Hindlimb muscle (tissue), 1 donor: ENCODE data around the gene NCBP1. TPM values are rescaled to one million over a fixed set of nuclear protein-coding genes. Genes with fewer than 3 reads are reported as not detected.
"Not testable (repeated sequence)": the region's sequence is repeated elsewhere in the genome, so short reads cannot be mapped to it uniquely, and the experiment has no call there.

Experiments used
- DNase-seq: peaks from one replicate; pipeline ENCODE4 v3.0.0-alpha.2; 2013
- polyA plus RNA-seq: library from polyadenylated mRNA; unstranded; fragments of 120-200 nt; gene quantifications from one replicate; pipeline ENCODE4 v1.2.1, GENCODE V29; 2013; ENCODE audit not compliant: insufficient read length

The NCBP1 gene, protein sequence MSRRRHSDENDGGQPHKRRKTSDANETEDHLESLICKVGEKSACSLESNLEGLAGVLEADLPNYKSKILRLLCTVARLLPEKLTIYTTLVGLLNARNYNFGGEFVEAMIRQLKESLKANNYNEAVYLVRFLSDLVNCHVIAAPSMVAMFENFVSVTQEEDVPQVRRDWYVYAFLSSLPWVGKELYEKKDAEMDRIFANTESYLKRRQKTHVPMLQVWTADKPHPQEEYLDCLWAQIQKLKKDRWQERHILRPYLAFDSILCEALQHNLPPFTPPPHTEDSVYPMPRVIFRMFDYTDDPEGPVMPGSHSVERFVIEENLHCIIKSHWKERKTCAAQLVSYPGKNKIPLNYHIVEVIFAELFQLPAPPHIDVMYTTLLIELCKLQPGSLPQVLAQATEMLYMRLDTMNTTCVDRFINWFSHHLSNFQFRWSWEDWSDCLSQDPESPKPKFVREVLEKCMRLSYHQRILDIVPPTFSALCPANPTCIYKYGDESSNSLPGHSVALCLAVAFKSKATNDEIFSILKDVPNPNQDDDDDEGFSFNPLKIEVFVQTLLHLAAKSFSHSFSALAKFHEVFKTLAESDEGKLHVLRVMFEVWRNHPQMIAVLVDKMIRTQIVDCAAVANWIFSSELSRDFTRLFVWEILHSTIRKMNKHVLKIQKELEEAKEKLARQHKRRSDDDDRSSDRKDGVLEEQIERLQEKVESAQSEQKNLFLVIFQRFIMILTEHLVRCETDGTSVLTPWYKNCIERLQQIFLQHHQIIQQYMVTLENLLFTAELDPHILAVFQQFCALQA
- 33.8 TPM for polyA plus RNA-seq

DNA sequence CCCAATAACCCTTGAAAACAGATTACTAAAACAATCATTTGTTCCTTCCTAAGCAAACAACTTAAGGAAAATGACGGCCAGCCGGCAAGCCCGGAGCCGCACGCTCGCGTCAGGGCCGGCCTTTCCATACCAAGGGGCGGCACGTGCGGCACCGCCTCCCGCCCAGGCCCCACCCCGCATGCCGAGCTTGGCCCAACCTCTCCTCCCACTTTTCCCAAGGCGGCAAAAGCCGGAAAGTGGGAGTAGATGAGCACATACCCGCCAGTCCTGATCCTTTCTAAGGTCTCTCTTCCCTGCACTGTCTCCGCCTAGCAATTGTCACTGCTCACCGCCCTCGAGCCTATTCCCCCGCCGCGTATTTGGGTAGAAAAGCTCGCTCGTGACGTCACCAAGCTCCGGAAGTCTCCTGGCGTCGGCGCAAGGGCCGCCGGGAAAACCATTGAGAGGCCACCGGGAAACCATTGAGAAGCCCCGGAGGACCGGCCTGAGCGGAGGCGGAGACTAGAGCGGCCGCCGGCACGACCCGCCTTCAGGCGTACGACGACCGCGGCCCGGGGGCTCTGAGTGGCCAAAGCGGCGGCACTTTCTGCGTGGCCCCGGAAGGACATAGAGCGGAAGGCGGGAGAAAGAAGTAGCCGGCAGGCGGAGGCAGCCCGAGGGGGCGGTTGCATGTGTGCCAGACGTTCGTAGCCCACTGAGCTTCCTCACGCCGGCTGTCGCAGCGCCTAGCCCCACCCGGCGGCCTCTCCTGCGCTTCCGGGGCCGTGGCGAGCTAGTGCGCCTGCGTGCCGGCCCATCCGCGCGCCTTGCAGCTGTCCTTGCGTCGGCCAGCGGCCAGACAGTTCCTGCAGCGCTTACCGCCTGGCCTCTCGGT lies at the start of gene NCBP1, which contains the start of gene TSTD2:
NCBP1 (plus strand) TSS at position 837 of the 874 bp plus-strand sequence. CDS start 61 bp downstream, outside the sequence.
TSTD2 (minus strand) TSS at position 384 of the 874 bp plus-strand sequence. CDS start 5,806 bp downstream, outside the sequence.
- DNase-seq, result peak; percentile 96

DNA sequence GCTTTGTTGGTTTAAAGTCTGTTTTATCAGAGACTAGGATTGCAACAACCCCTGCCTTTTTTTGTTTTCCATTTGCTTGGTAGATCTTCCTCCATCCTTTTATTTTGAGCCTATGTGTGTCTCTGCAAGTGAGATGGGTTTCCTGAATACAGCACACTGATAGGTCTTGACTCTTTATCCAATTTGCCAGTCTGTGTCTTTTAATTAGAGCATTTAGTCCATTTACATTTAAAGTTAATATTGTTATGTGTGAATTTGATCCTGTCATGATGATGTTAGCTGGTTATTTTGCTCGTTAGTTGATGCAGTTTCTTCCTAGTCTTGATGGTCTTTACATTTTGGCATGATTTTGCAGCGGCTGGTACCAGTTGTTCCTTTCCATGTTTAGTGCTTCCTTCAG lies 48.8 kb upstream of the NCBP1 start:
- DNase-seq, result not testable (repeated sequence)

DNA sequence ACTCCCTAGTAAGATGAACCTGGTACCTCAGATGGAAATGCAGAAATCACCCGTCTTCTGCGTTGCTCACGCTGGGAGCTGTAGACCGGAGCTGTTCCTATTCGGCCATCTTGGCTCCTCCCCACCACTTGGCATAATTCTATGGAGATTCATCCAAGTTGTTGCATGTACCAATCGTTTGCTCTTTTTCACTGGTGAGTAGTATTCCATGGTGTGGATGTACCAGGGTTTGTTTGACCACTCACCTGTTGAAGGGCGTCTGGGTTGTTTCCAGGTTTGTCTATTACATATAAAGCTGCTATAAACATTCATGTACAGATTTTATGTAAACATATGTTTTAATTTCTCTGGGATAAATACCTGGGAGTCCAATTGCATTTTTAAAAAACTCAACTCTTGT lies 46.7 kb upstream of the NCBP1 start:
- not testable (repeated sequence) for DNase-seq

DNA sequence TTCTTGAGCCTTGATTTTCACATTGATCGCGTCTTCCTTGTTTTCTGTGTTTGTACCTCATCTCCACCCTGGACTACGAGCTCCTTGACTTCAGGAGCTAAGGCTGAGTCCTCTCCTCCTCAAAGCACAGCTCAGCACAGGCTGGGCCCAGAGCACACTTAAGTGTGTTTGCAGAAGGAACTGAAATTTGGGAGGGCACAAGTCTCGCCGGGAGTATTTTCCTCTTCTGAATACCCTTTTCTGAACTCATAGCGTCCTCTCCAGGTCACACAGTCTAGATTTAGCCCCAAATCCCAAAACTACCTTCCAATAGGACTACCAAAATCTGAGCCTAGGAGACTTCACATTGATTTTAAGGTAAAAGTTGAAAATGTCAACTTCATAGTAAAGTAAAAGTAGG lies 42.1 kb upstream of the NCBP1 start:
- no peak for DNase-seq

DNA sequence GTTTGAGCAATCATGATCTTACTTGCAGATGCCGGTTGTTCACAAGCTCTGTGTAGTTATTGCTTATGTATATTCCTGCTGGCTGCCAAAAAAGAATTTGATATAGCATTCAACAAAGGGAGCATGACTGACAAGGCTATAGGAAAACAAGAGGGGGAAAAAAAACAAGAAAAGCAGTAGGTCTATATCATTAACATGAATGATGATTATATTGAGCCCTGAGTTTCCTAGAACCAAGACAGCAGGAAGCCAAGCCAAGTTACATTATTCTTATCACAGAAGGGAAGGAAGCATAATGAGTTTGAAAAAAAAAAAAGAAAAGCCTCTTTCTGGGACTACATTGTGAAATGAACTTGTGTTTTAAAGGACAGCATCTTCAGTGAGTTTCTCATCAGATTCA lies 41.5 kb upstream of the NCBP1 start:
- DNase-seq, result no peak

DNA sequence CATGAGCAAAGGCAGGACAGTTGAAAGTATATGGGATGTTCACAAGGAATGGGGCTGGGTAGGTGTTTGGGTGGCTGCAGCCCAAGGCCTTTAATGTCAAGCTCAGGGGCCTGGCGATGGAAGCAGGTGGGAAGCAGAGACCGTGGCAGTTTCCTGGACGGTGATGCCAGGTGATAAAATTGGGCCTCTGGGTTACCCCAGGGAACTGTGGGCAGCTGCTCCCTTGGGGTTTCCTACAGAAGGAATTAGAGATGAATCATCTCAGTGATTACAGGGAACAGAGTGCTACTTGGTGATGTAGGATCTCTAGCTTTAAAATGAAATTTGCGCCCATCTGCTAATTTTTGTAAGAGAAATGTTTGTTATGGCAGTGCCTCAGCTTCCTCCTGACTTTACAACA lies 39.7 kb upstream of the NCBP1 start:
- no peak for DNase-seq

DNA sequence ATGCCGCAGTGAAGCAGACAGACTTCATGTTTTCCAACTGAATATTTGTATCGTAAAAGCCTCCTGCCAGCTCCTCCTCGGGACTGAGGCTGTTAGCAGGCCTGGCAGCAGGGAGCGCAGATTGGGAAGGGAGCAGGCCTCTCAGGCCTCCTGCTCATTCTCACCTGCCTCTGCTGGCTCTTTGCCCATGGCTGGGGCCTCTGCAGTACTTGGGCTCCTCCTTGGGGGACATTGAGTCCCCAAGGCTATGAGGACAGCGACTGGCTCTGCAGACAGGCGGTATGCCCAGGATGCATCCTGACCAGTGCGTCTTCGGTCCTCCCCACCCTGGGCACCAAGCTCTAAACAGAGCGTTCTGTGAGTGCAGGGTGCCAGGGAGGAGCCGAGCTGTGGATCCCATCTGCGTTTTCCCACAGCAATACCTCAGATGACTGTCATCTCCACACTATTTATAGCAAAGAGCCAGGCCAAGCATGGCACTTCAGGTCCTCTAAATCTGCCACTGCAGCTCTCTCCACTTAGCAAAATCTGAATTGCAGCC lies 39.2 kb upstream of the NCBP1 start:
- peak; percentile 11 for DNase-seq

DNA sequence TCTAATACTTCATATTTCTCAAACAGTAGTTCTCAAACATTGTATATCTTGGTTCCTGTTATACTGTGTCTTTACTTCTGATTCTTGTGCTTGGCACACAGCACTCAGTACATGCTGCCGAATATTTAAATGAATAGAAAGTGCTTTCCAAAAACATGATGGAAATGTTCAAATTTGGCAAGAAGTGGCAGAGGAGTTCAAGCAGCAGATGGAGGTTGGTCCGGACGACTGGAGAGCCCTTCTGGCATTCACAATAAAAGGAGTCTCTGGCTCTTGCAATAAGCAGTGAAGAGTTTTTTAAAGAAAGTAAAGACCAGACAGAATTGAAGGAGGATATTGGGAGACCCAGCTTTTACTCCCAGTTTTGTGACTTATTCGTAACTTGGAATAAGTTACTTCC lies 36.7 kb upstream of the NCBP1 start:
- DNase-seq, result peak; percentile 11

DNA sequence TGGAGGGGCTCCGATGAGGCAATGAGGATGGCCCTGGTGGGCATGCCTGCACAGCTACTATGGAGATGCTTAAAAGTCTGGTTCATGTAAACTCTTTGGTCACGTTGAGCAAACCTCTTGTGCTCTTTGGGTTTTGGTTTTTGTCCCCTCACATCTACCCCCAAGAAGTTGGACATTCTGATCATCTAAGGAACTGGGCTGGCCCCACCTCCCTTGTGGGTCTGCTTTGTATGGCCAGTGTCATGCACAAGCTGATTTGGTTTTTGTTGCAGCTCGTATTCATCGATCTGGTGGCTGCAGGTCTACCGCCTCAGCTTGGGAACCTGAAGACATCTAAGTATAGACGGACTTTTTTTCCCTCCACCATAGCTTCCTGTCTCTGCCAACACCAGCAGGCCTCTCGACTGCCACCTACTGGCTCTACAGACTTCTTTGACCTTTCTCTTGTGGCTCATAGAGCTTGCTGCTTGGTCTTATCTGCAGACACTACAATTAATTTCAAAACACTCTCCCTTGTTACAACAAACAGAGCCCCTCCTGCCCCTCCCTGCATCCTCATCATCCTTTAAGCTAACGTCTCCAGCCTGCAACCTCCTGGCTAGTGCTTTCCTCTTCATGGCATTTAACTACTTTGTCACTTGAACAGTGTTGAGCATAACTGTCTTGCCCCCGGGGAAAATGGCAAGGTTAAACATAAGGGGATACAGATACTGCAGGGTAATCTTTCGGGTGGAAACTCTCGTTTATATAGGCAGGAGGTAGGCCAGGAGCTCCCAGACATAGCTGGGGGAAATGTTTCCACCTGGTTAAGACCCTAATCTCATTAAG lies 34.9 kb upstream of the NCBP1 start:
- DNase-seq, result peak; percentile 72

DNA sequence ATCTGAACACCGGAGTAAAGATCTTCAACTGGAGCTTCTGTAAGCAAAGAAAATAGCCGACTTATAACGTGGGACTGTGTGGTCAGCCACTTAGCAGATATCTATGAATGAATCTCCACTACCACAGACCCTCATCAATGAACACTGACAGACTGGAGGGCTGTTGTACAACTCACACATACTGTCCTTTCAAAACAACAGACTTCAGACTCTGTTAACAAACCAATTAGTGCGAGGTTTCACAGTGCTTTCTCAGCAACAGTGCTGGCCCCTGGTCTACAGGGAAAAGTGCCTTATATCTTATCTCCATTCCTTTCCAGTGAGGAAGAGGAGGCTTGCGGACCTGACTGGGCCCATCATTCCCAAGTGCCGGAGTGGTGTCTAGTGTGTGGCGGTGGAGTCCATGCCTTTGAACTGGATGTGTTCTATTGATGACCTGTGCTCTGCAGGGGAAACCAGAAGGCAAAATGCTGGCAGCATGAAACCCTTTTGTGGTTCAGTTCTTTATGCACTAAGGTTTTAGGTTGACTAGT lies 34.2 kb upstream of the NCBP1 start:
- DNase-seq, result no peak

DNA sequence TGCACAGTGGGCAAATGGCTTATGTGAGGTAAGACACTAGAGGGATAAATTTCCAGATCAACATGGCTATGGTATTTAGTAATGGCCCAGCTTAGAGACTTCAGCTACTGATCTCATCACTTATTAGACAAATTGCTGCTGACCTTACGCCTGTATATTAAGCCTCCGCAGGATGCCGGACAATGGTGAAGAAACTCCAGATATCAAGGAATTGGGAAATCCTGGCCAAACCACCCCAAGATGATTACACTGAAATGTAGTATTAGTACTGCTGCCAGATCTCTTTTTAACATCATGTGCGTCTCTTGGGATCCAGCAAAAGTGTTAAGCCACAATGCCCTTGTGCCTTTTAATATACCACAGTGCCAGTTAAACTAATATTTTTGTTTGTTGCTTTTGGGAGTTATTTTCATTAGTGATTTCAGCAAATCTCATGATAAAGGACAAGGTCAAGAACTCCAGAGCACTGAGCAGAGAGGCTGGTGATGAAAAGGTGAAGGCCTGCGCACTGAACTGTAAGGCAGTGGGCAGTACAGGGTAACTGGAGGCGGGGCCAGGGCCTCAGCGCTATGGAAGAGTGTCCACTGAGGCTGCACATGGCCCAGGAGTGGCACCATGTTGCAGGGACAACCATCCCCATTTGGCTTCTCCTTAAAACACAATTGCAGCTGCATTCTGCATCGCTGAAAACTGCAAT lies 32.9 kb upstream of the NCBP1 start:
- no peak for DNase-seq

DNA sequence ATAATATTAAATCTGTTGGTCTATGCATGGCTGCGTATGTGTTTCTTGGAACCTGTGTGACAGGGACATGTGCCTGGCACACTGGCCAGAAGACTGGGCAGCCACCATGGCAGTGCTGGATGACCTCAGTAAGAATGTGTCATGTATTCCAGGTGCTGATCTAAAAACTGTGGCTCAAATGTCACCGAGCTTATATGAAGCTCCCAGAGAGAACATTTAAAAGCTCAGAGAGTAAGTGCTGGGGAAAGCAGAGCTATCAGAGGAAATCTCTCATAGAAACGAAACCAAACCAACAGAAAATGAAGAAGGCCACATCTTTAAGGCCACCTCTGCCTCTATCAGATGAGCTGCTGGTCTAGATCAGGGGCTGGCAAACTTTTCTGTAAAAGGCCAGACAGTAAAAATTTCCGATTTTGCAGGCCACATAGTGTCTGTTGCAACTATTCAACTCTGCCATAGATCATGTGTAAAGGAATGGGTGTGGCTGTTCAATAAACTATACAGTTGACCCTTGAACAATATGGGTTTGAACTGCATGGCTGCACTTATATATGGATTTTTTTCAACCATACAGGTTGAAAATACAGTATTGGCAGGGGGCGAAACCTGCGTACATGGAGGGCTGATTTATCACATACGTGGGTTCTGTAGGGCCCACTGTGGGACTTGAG lies 32.3 kb upstream of the NCBP1 start:
- no peak for DNase-seq

DNA sequence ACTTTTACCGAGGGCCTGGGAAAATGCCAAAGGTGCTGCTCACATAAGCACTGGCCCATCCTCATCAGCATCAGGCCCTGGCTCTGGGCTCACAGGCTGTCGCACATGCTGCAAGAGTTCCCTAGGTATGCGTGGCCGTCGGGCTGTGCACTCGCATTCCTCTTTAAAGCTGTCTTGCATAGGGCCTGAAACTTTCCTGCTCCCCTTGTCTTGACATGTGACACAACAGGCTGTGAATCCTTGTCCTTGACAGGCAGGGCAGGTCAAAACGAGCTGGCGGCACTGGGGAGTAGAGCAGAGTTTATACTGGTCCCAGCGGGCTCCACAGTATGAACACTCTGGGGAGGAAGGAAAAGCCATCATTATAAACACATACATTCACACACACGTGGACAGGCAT lies 31.2 kb upstream of the NCBP1 start:
- no peak for DNase-seq

DNA sequence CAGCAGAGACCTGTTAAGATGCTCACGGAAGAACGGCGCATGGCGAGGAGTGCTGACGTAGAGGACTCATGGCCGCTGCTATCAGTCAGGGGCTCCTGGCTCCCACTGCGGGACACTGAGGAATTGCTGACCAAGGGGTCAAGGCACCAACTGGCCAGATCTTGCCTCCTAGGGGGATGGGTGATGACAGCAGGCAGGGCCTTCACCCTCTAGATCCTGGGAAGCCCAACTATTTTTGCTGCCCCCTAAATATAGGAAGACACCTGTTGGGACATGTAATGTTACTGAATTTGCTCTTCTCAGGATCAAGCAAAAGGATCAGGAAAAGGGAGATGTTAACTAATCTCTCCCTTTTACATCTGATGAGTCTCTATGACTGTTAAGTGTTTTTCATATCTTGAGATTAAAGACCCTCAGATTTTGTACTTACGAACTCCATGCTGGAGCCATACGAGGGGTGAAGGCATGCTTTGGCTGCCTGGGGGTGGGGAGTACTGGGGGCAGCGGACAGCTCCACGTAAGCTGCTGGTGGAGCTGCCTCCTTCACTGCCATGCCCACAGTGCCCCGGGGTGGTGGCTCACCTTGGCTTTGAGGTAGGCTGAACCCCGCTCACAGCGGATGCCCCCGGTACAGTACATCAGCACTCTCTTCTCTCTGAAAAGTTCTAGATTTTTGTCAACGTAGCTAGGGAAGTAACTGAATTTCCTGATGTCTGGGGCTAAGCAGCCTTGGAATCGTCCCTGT lies 28.5 kb upstream of the NCBP1 start:
- DNase-seq, result no peak

DNA sequence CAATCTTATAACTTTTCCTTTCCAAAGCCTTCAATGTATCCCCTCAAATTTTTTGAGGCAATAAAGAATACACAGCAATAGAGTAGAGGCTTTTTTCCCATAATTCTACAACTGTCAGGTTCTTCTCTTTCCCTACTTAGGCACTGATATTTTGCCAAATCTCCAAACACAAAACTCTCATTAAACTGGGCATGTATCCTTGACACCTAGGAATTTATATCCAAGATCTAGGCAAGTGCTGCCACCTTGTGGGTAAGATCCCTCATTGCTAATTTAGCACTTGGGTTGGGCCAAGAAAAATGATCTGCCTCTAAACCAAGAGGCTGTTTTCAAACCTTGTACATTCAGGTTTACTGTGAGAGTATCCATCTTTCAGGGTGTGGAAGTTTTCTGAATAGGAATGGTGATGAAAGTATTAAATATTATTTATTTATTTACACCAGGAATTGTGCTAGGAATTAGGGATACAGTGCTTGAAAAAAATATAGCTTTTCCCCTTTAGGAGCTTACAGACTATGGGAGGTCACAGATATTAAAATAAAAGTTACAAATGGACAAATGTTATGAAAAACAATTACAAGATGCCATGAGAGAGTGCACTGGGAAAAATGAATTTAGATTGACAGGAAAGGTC lies 18.1 kb upstream of the NCBP1 start:
- DNase-seq, result peak; percentile 31

DNA sequence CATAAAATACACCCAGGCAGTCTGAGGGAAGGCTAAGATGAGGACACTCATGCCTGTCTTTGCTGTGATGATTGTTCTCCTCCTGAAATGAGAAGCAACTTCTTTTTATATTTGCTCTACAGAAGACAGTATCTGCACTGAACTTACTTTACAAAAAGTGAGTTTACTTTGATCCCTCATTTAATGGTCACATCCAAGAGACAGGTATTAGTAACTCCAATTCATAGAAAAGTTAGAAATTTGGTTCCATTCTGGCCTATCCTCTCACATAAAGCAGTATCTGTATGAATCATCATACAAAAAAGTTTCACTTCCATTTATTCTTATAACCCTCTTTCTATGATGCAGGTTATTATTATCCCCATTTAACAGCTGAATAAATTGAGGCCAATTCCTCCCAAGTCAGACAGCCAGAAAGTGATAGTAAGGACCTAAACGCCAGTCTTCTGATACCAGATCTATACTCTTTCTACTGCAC lies 15.6 kb upstream of the NCBP1 start:
- no peak for DNase-seq

DNA sequence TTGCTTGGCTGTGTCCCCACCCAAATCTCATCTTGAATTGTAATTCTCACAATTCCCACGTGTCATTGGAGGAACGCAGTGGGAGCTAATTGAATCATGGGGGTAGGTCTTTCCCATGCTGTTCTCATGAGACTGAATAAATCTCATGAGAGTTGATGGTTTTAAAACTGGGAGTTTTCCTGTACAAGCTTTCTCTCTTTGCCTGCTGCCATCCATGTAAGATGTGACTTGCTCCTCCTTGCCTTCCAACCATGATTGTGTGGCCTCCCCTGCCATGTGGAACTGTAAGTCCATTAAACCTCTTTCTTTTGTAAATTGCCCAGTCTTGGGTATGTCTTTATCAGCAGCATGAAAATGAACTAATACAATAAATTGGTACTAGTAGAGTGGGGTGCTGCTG lies 13.6 kb upstream of the NCBP1 start:
- DNase-seq, result not testable (repeated sequence)

DNA sequence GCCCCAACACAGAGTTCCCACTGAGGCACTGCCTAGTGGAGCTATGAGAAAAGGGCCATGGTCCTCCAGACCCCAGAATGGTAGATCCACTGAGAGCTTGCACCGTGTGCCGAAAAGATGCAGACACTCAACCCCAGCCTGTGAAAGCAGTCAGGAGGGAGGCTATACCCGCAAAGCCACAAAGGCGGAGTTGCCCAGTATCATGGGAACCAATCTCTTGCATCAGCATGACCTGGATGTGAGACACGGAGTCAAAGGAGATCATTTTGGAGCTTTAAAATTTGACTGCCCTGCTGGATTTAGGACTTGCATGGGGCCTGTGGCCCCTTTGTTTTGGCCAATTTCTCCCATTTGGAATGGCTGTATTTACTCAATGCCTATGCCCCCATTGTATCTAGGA lies 11.1 kb upstream of the NCBP1 start:
- DNase-seq, result not testable (repeated sequence)
